D721Med (cell line): ENCODE results near the gene SLC5A1.

ENCODE experiments used
- DNase-seq: peaks from one replicate; pipeline ENCODE4 v3.0.0; 2011; ENCODE audit warnings: low spot score; ENCODE audit not compliant: insufficient read length
- FAIRE-seq: peaks from 2 replicates; lab custom pipeline; 2011; peaks lifted over from hg19 to GRCh38; lab: Jason Lieb, UNC
- TF ChIP-seq, protein P1 (sequence below): IDR thresholded peaks from 2 replicates; pipeline ENCODE4 v1.5.1; 2012; ENCODE audit warnings: mild to moderate bottlenecking, control low read depth; ENCODE audit not compliant: insufficient read depth; ENCODE audit errors: missing control alignments

SLC5A1 gene

GRCh38 chr22:32031466-32031865 is 11.6 kb upstream of the SLC5A1 start:
- TF ChIP-seq, protein P1, sequence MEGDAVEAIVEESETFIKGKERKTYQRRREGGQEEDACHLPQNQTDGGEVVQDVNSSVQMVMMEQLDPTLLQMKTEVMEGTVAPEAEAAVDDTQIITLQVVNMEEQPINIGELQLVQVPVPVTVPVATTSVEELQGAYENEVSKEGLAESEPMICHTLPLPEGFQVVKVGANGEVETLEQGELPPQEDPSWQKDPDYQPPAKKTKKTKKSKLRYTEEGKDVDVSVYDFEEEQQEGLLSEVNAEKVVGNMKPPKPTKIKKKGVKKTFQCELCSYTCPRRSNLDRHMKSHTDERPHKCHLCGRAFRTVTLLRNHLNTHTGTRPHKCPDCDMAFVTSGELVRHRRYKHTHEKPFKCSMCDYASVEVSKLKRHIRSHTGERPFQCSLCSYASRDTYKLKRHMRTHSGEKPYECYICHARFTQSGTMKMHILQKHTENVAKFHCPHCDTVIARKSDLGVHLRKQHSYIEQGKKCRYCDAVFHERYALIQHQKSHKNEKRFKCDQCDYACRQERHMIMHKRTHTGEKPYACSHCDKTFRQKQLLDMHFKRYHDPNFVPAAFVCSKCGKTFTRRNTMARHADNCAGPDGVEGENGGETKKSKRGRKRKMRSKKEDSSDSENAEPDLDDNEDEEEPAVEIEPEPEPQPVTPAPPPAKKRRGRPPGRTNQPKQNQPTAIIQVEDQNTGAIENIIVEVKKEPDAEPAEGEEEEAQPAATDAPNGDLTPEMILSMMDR = no peak
- FAIRE-seq (no peak), DNase-seq (no peak)

- no peak for FAIRE-seq
- TF ChIP-seq, protein P1 = no peak
- no peak for DNase-seq
These were observed 8.8 kb upstream of the SLC5A1 start for GRCh38 chr22:32034275-32034674.

DNA sequence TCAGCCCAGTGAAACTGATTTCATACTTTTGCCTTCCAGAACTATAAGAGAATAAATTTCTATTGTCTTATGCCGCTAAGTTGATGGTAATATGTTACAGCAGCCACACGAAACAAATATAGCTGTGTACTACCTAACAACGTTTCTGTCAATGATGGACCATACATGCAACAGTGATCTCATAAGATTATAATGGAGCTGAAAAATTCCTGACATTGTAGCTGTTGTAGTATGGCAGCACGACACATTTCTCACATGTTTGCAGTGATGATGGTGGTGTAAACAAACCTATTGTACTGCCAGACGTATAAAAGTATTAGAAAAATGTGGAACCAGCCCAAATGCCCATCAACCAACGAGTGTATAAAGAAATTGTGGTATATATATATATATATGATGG is 5.8 kb upstream of the SLC5A1 start:
- TF ChIP-seq, protein P1 = no peak
- DNase-seq = no peak
- FAIRE-seq = no peak

DNA sequence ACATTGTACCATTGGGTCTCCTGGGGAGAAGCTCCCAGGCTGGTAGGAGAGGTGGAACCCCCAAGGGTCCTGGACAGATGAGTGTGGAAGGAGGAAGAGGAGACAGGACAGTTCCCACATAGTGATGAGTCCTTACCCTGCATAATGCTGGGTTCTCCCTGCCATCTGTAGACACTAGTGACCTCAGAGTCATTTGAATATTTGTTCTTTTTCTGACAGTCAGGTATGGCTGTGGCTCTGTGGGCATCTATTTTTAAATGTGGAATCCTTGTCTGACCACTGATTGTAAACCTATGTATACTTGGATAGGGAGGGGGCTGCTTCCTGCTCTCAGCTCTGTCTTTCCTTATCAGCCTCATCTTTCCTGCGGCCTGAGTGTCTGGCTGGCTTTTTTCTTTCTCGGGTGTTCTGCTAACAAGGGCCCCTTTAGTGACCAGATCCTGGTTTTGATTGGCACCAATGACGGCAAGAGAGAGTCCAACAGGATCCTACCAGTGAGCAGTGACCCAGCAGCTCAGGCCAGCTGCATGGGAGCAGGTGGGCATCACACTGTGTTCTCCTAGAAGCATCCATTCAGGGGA is 2.6 kb upstream of the SLC5A1 start:
- DNase-seq = no peak
- TF ChIP-seq, protein P1 = no peak
- FAIRE-seq = no peak

- no peak for DNase-seq
- TF ChIP-seq, protein P1 = no peak
- FAIRE-seq = no peak
These were observed 330 bp downstream of the SLC5A1 start for GRCh38 chr22:32043391-32043790.

- TF ChIP-seq, protein P1 = no peak
- FAIRE-seq (no peak), DNase-seq (no peak)
These were observed 1.4 kb downstream of the SLC5A1 start for GRCh38 chr22:32044477-32044876.

DNA sequence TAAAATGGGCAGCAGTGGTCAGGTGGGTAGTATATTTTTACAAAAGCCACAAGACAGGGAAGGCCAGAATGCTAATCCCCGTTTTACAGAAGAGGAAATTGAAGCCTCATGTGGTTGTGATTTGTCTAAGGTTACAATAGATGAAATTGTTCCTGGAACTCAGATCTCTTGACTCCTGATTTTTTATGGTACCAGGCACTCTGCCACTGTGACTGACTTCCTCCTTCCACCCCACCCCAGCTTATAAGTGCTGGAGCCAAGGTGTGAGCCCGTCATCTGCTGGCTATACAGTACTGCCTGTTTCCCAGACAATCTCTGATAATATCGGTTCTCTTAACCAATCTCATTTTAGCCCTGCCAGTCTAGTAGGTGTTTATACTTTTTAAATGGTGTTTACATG is 1.9 kb downstream of the SLC5A1 start:
- no peak for DNase-seq
- TF ChIP-seq, protein P1 = no peak

More for the DNA sequence above, 1.9 kb downstream of the SLC5A1 start:
- FAIRE-seq = no peak
